GM21528 (cell line): ENCODE measurements around the gene NOLC1.

Experiments used
- ATAC-seq: cut with Tn5 transposase; IDR thresholded peaks from one replicate; pipeline ENCODE4 v1.9.1; 2021; ENCODE audit warnings: mild to moderate bottlenecking, moderate library complexity; ENCODE audit not compliant: unreplicated experiment, low FRiP score

The NOLC1 gene

DNA sequence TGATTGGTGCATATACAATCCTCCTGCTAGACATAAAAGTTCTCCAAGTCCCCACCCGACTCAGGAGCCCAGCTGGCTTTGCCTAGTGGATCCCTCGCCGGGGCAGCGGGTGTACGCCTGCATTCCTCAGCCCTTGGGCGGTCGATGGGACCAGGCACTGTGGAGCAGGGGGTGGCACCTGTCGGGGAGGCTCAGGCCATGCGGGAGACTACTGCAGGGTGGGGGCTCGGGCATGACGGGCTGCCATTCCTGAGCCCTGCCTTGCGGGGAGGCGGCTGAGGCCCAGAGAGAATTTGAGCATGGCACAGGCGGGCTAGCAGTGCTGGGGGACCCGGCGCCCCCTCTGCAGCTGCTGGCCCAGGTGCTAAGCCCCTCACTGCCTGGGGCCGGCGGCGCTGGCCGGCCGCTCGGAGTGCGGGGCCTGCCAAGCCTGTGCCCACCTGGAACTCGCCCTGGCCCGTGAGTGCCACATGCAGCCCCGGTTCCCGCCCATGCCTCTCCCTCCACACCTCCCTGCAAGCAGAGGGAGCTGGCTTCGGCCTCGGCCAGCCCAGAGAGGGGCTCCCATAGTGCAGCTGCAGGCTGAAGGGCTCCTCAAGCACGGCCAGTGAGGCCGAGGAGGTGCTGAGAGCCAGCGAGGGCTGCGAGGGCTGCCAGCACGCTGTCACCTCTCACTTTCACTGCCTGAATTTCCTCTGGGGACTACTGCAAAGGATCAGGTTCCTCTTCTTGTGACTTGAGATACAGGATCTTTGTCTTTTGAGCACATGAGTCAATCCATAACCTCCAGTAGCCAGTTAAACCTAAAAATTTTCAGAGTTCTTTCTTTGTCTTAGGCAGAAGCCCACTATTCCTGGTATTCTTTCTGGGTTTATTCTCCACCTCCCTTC is 48.8 kb downstream of the NOLC1 start:
- ATAC-seq = no peak

DNA sequence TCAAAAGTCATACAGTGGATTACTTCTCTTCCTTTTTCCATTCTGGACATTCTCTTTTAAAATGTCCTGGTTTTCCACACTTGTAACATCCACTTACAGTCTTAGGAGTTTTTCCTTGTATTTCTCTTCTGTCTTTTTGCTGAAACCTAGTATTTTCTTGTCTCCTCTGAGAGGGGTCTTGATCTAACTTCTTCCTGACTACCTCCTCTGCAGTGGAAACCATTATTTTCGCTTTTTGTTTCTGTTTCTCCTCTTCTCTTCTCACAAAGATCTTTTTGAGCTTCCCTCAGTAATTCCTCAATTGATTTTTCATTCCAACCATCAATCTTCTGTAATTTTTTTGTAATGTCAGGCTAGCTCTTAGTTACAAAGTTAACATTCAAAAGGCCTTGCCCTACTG is 50.2 kb downstream of the NOLC1 start:
- ATAC-seq = no peak

DNA sequence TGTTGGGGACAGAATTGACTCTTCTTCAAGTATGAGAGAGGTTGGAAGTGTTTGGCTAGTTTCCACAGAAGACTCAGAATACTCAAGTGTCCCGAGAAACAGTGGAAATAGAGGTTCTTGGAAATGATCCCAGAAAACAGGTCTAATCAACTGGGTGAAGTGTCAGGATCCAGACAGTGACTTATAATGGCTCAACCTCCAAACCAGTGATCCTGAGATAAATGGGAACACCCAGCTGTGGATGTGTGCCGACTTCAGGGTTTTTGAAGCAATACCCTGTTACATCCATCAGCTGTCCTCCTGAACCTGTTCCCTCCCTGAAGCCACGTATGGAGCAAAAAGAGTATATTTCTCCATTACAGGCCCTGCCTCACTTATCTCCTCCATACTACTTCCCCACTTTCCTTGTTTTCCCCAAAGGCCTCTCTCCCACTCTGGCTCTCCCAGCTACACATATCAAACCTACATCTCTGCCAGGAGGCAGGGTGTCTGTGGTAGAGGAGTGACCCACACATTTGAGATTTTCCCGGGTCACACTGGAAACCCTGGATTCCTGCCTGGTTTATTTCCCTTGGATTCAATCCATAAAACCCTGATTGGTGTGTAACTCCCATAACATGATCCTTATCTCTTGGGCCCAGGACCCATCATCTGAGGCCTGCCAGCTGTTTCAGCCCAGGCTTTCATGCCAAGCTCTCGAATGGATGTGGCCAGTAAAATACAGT is 56.3 kb downstream of the NOLC1 start:
- no peak for ATAC-seq

DNA sequence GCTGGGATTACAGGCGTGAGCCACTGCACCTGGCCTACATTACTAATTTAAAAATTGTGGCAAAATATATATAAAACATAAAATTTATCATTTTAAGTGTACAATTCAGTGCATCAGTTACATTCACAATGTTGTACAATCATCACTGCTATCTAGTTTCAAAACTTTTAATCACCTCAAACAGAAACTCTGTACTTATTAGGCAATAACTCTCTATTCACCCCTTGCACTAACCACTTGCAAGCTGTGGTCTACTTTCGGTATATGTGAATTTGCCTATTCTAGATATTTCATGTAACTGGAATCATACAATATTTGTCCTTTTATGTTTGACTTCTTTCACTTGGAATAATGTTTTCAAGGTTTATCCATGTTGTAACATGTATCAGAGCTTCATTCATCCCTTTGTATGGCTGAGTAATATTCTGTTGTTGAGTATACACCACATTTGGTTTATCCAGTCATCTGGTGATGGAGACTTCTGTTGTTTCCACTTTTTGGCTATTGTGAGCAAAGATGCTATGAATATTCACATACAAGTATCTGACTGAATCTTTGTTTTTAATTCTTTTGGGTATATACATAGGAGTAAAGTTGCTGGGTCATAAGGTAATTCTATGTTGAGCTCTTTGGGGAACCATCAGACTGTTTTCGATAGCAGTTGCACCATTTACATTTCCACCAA is 59.6 kb downstream of the NOLC1 start:
- no peak for ATAC-seq
